PC-3 (cell line): ENCODE results near the gene ADAM11.

Experiments
- CTCF ChIP-seq: fragments of 300-600 bp; sonication (generic); conservative IDR thresholded peaks from 2 replicates; pipeline ENCODE4 v1.5.1; 2017; ENCODE audit warnings: antibody characterized with exemption, low read depth, mild to moderate bottlenecking, low read length
- EZH2 ChIP-seq: fragments of 300-600 bp; sonication (generic); IDR thresholded peaks from one replicate; pipeline ENCODE4 v1.6.1; 2017; ENCODE audit warnings: antibody characterized with exemption, mild to moderate bottlenecking, low read length; ENCODE audit not compliant: unreplicated experiment
- EZH2phosphoT487 ChIP-seq: fragments of 300-600 bp; sonication (generic); IDR thresholded peaks from 2 replicates; pipeline ENCODE4 v1.6.1; 2018; ENCODE audit warnings: mild to moderate bottlenecking, antibody characterized with exemption, low read length, borderline replicate concordance

GRCh38 chr17:44808156-44808555 lies 49.4 kb downstream of the ADAM11 start:
- TF ChIP-seq EZH2 (no peak), EZH2phosphoT487 (no peak), CTCF (no peak)
